Upper lobe of right lung (tissue), 1 donor: Measurements from ENCODE around the gene BABAM2. TPM values are rescaled to one million over a fixed set of nuclear protein-coding genes. Genes with fewer than 3 reads are reported as not detected.
A peak's percentile ranks its signal among the peaks of the same experiment; 100 is the strongest.
"Not testable (repeated sequence)": the region's sequence is repeated elsewhere in the genome, so short reads cannot be mapped to it uniquely, and the experiment has no call there.

ENCODE experiments used
- ATAC-seq: fragments of 200-7000 bp; cut with Tn5 transposase; one replicate; pipeline ENCODE4 v1.9.1; 2020; ENCODE audit warnings: mild to moderate bottlenecking, moderate library complexity
- DNase-seq: peaks from one replicate; pipeline ENCODE4 v3.0.0-alpha.2; 2020
- H3K27ac ChIP-seq: fragments of 200-600 bp; one replicate; pipeline ENCODE4 v1.8.0; 2022
- H3K27me3 ChIP-seq: fragments of 200-600 bp; one replicate; pipeline ENCODE4 v1.8.0; 2022; ENCODE audit warnings: mild to moderate bottlenecking
- H3K36me3 ChIP-seq: fragments of 200-600 bp; one replicate; pipeline ENCODE4 v1.8.0; 2022
- H3K4me1 ChIP-seq: fragments of 200-600 bp; one replicate; pipeline ENCODE4 v1.8.0; 2022
- H3K4me3 ChIP-seq: fragments of 200-600 bp; one replicate; pipeline ENCODE4 v1.8.0; 2022; ENCODE audit warnings: mild to moderate bottlenecking
- H3K9me3 ChIP-seq: fragments of 200-600 bp; one replicate; pipeline ENCODE4 v1.8.0; 2022
- CTCF ChIP-seq: fragments of 200-600 bp; IDR thresholded peaks from one replicate; pipeline ENCODE4 v1.8.0; 2022; ENCODE audit warnings: antibody characterized with exemption
- intact Hi-C: fragments of 100-400 bp; cut with DNase I; formaldehyde crosslinking; loops from one replicate; pipeline ENCODE4 v1.11.0; 2022
- total RNA-seq: library from RNA; stranded (reverse); fragmentation: NEBNext Ultra II Directional; extraction: Animal tissue kit (Norgen Biotek cat#: 25700); gene quantifications from one replicate; pipeline ENCODE4 v1.2.1, GENCODE V29; 2021
- donor health status: DM: no; HTN: yes; CAD: no; lungs with severe emphysema.

Gene BABAM2
- total RNA-seq, 1 donor from 2014 or later, result 36.2 TPM

GRCh38 chr2:27856956-27857355, 33.6 kb upstream of the BABAM2 start:
- no peak for TF ChIP-seq CTCF
- intact Hi-C loops, result no loop called here
- ATAC-seq (no peak), DNase-seq (no peak)
- no peaks in the 10 kb centered on the region for H3K4me1 ChIP-seq
- no peaks in the 10 kb centered on the region for H3K9me3 ChIP-seq
- no peak overlapping the region for H3K27ac ChIP-seq
- H3K36me3 ChIP-seq, result no peaks in the 10 kb centered on the region
- no peaks in the 10 kb centered on the region for H3K27me3 ChIP-seq
- no peak overlapping the region for H3K4me3 ChIP-seq

- no peak for ATAC-seq
- Histone ChIP-seq H3K27ac (no peak overlapping the region), H3K9me3 (no peaks in the 10 kb centered on the region), H3K4me3 (no peak overlapping the region), H3K4me1 (no peaks in the 10 kb centered on the region), H3K36me3 (no peaks in the 10 kb centered on the region), H3K27me3 (no peaks in the 10 kb centered on the region)
- TF ChIP-seq CTCF, result no peak
- intact Hi-C loops, result no loop called here
- no peak for DNase-seq
Observed at GRCh38 chr2:27857417-27858172, 32.9 kb upstream of the BABAM2 start.

- H3K4me3 ChIP-seq, result no peak overlapping the region
- no peaks in the 10 kb centered on the region for H3K27me3 ChIP-seq
- H3K36me3 ChIP-seq, result no peaks in the 10 kb centered on the region
- ATAC-seq (no peak), DNase-seq (no peak)
- H3K4me1 ChIP-seq, result no peaks in the 10 kb centered on the region
- TF ChIP-seq CTCF, result no peak
- intact Hi-C loops, result no loop called here
- no peaks in the 10 kb centered on the region for H3K9me3 ChIP-seq
- no peak overlapping the region for H3K27ac ChIP-seq
Observed at GRCh38 chr2:27860111-27860510, 30.4 kb upstream of the BABAM2 start.

GRCh38 chr2:27863146-27863545, 27.4 kb upstream of the BABAM2 start:
- intact Hi-C loops, result no loop called here
- no peak for TF ChIP-seq CTCF

GRCh38 chr2:27863955-27864354, 26.6 kb upstream of the BABAM2 start:
- H3K27me3 ChIP-seq, ATAC-seq, H3K4me3 ChIP-seq, H3K9me3 ChIP-seq, H3K4me1 ChIP-seq, H3K27ac ChIP-seq, DNase-seq, H3K36me3 ChIP-seq, intact Hi-C loops: not testable (repeated sequence)

More at GRCh38 chr2:27863146-27863545, 27.4 kb upstream of the BABAM2 start:
- no peak overlapping the region for H3K27ac ChIP-seq
- no peaks in the 10 kb centered on the region for H3K36me3 ChIP-seq
- DNase-seq (no peak), ATAC-seq (peak; percentile 65)
- H3K27me3 ChIP-seq, result no peaks in the 10 kb centered on the region
- no peak overlapping the region for H3K4me3 ChIP-seq
- H3K9me3 ChIP-seq, result no peaks in the 10 kb centered on the region
- H3K4me1 ChIP-seq, result no peaks in the 10 kb centered on the region

- no peak for DNase-seq
- no peak for TF ChIP-seq CTCF
- no peak for ATAC-seq
- Histone ChIP-seq H3K36me3 (no peaks in the 10 kb centered on the region), H3K9me3 (no peaks in the 10 kb centered on the region), H3K4me3 (no peak overlapping the region), H3K4me1 (no peaks in the 10 kb centered on the region), H3K27ac (no peak overlapping the region), H3K27me3 (no peaks in the 10 kb centered on the region)
- intact Hi-C loops, result no loop called here
Observed at GRCh38 chr2:27866237-27866636, 24.3 kb upstream of the BABAM2 start.
